ENCODE data around the gene COL6A2. TPM values are rescaled to one million over a fixed set of nuclear protein-coding genes. Genes with fewer than 3 reads are reported as not detected.
"Not testable (repeated sequence)": the region's sequence is repeated elsewhere in the genome, so short reads cannot be mapped to it uniquely, and the experiment has no call there.

Gene COL6A2
- total and polyA plus RNA-seq, 2 experiments from 2014 or later, result 509 to 832 TPM

DNA sequence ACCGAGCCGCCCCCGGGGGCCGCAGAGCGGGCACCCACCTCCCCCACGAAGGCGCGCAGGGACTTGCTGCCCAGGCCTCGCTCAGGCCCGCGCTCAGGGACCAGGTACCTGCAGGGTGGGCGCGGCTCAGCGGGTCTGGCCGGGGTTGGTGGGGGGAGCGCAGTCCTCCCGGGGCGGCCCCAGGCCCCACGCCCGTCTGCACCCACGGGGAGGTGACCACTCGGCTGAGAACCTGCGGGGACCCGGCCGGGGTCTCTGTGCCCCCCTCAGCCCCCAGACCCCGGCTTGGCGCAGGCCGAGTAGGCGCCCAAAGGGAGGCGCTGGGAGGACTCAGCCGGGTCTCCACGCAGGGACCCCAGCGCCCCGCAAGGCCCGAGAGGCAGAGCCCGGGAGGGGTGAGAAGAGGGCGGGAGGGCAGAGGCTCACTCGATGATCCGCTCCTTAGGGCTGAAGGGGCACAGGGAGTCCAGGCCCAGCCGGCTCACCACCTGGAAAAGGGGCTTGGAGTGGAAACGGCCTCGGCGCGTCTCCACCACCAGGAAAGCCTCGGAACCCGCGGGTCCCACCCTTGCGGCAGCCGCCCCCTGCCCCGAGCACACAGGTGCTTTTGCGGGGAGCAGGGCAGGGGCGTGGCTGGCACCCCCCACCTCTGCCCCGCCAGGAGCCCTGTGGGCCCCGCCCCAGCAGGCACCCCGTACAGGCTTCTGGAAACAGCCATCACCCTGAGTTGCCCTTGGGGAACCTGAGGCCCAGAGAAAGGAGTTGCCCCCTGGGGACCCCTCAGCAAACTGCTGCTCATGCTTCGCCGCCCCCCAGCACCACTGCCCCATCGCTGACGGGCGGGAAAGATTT lies 48.2 kb downstream of the COL6A2 start:
- no peaks in the 10 kb centered on the region for H3K36me3 ChIP-seq (replicated peaks; ENCODE audit: insufficient read depth, low read depth)
- H3K9me3 ChIP-seq (ENCODE audit: low read depth), result no peaks in the 10 kb centered on the region
- no peaks in the 10 kb centered on the region for H3K79me2 ChIP-seq
- no peak overlapping the region for H2AFZ ChIP-seq
- 91% methylated on average over 32 of the region's 60 CpGs for WGBS (ENCODE audit: low lambda C conversion rate, missing lambda C conversion rate)
- no peaks in the 10 kb centered on the region for H4K20me1 ChIP-seq (ENCODE audit: insufficient read depth, poor library complexity, severe bottlenecking)
- peaks cover 8% of the 10 kb centered on the region for H3K4me1 ChIP-seq (ENCODE audit: insufficient read depth)
- H3K4me3 ChIP-seq, result no peak overlapping the region
- no peak overlapping the region for H3K4me2 ChIP-seq
- H3K9me2 ChIP-seq (replicated peaks; ENCODE audit: insufficient read depth), result no peaks in the 10 kb centered on the region
- no peak overlapping the region for H3K27ac ChIP-seq
- H3K27me3 ChIP-seq, result no peaks in the 10 kb centered on the region
- TF ChIP-seq EZH2phosphoT487 (IDR thresholded peaks at IDR 0.05; ENCODE audit: low read depth, severe bottlenecking, unreplicated experiment) (no peak), EZH2 (IDR thresholded peaks at IDR 0.05; ENCODE audit: borderline replicate concordance) (no peak)
- TF ChIP-seq, protein P1, sequence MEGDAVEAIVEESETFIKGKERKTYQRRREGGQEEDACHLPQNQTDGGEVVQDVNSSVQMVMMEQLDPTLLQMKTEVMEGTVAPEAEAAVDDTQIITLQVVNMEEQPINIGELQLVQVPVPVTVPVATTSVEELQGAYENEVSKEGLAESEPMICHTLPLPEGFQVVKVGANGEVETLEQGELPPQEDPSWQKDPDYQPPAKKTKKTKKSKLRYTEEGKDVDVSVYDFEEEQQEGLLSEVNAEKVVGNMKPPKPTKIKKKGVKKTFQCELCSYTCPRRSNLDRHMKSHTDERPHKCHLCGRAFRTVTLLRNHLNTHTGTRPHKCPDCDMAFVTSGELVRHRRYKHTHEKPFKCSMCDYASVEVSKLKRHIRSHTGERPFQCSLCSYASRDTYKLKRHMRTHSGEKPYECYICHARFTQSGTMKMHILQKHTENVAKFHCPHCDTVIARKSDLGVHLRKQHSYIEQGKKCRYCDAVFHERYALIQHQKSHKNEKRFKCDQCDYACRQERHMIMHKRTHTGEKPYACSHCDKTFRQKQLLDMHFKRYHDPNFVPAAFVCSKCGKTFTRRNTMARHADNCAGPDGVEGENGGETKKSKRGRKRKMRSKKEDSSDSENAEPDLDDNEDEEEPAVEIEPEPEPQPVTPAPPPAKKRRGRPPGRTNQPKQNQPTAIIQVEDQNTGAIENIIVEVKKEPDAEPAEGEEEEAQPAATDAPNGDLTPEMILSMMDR (IDR thresholded peaks at IDR 0.05; ENCODE audit: poor library complexity), result no peak
- DNase-seq (ENCODE audit: low spot score), result no peak

DNA sequence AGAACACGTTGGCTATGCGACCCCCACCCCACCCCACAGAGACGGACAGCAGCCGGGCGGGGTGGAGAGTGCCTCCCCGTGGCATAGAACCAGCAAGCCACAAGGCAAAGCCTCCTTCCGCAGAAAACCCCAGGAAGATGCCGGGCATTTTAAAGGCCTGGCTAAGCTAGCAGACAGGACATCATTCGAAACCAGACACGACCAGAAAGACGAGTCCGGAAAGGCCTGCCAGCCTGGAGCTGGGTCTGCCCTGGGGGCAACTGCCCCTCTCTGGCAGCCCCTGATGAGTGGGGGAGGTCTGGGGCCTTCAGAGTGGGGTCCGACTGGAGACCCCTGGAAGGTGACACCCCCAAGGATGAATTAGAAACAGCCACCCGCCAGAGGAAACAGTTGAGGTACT lies 48.9 kb downstream of the COL6A2 start:
- Histone ChIP-seq H3K36me3 (replicated peaks; ENCODE audit: insufficient read depth, low read depth) (no peaks in the 10 kb centered on the region), H3K4me1 (ENCODE audit: insufficient read depth) (peaks cover 8% of the 10 kb centered on the region), H3K4me3 (no peak overlapping the region), H4K20me1 (ENCODE audit: insufficient read depth, poor library complexity, severe bottlenecking) (no peaks in the 10 kb centered on the region), H3K27ac (peak overlapping the region; percentile 46), H2AFZ (no peak overlapping the region), H3K9me3 (ENCODE audit: low read depth) (no peaks in the 10 kb centered on the region), H3K79me2 (no peaks in the 10 kb centered on the region), H3K27me3 (no peaks in the 10 kb centered on the region), H3K4me2 (no peak overlapping the region), H3K9me2 (replicated peaks; ENCODE audit: insufficient read depth) (no peaks in the 10 kb centered on the region)
- no peak for DNase-seq (ENCODE audit: low spot score)
- TF ChIP-seq, protein P1 (IDR thresholded peaks at IDR 0.05; ENCODE audit: poor library complexity), result no peak
- 66% methylated on average over 14 of the region's 14 CpGs for WGBS (ENCODE audit: low lambda C conversion rate, missing lambda C conversion rate)

DNA sequence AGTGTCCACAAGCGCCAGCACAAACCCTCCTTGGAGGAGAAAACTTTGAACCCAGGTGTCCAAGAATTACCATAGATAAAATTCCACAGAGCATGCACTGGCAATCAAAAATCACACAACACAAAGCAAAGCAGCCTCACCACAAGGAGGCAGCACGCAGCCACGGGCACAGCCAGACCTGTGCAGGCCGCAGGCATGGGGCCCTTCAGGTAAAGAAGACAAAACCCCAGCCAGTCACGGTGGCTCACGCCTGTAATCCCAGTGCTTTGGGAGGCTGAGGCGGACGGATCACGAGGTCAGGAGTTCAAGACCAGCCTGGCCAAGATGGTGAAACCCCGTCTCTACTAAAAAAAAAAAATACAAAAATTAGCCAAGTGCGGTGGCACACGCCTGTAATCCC lies 49.5 kb downstream of the COL6A2 start:
- H3K36me3 ChIP-seq (replicated peaks; ENCODE audit: insufficient read depth, low read depth); H3K4me2 ChIP-seq: not testable (repeated sequence)

More for the DNA sequence above, 49.5 kb downstream of the COL6A2 start:
- H3K9me3 ChIP-seq (ENCODE audit: low read depth); H3K9me2 ChIP-seq (replicated peaks; ENCODE audit: insufficient read depth); H4K20me1 ChIP-seq (ENCODE audit: insufficient read depth, poor library complexity, severe bottlenecking); H3K27me3 ChIP-seq; H3K4me1 ChIP-seq (ENCODE audit: insufficient read depth); H3K4me3 ChIP-seq; H3K79me2 ChIP-seq; H2AFZ ChIP-seq: not testable (repeated sequence)
- peak overlapping the region; percentile 46 for H3K27ac ChIP-seq
- TF ChIP-seq, protein P1 (IDR thresholded peaks at IDR 0.05; ENCODE audit: poor library complexity), result peak; percentile 59
- DNase-seq (ENCODE audit: low spot score), result peak; percentile 74
- 72% methylated on average over 12 of the region's 12 CpGs for WGBS (ENCODE audit: low lambda C conversion rate, missing lambda C conversion rate)
